Kidney glomerular epithelial cell (primary cell): ENCODE measurements around the gene SCG5.

Experiments used
- DNase-seq: peaks from one replicate; lab custom pipeline; 2025; lab: John Stamatoyannopoulos, UW

Gene SCG5

GRCh38 chr15:32723171-32723948, 81.8 kb downstream of the SCG5 start:
- no peak for DNase-seq

GRCh38 chr15:32729700-32730395, 88.3 kb downstream of the SCG5 start:
- no peak for DNase-seq

- DNase-seq: no peak
Observed at GRCh38 chr15:32730677-32731654, 89.5 kb downstream of the SCG5 start.

- no peak for DNase-seq
Observed at GRCh38 chr15:32732574-32733157, 91.2 kb downstream of the SCG5 start.

GRCh38 chr15:32733281-32733680, 91.8 kb downstream of the SCG5 start:
- DNase-seq: no peak

GRCh38 chr15:32735989-32736700, 94.6 kb downstream of the SCG5 start:
- DNase-seq: no peak

- no peak for DNase-seq
Observed at GRCh38 chr15:32736701-32737061, 95.2 kb downstream of the SCG5 start.

GRCh38 chr15:32737304-32737703, 95.8 kb downstream of the SCG5 start:
- DNase-seq: no peak

- no peak for DNase-seq
Observed at GRCh38 chr15:32738666-32739065, 97.2 kb downstream of the SCG5 start.

GRCh38 chr15:32739522-32740063, 98.1 kb downstream of the SCG5 start:
- DNase-seq: no peak

- DNase-seq: no peak
Observed at GRCh38 chr15:32743411-32744140, 102.1 kb downstream of the SCG5 start.

- no peak for DNase-seq
Observed at GRCh38 chr15:32746116-32746857, 104.8 kb downstream of the SCG5 start.
